Measurements from ENCODE around the gene SEC23IP. TPM values are rescaled to one million over a fixed set of nuclear protein-coding genes. Genes with fewer than 3 reads are reported as not detected.
"Not testable (repeated sequence)": the region's sequence is repeated elsewhere in the genome, so short reads cannot be mapped to it uniquely, and the experiment has no call there.

Gene SEC23IP
- total RNA-seq, 1 donor from 2014 or later: 79.7 TPM

DNA sequence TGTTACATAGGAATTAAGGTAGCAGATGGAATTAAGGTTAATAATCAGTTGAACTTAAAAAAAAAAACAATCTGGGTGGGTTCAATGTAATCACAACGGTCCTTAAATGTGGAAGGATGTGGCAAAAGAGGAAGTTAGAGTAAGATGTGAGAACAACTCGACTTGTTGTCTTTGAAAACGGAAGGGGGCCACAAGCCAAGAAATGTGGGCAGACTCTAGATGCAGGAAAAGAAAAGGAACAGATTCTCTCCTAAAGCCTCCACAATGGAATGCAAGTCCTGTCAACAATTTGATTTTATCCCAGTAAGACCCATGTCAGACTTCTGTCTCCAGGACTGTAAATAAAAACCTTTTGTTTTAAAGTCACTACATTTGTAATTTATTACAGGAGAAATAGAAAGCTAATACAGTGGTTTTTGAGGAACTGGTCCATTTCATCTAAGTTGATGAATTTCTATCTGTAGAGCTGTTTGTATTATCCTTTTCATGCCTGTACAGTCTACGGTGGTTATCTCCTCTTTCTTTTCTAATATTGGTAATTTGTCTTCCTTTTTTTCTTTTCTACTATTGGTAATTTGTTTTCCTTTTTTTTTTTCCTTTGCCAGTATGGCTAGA lies 28.5 kb upstream of the SEC23IP start:
- intact Hi-C loops (cut with micrococcal nuclease): no loop called here
- H3K4me3 Mint-ChIP-seq: no peak overlapping the region
- H3K4me1 Mint-ChIP-seq (ENCODE audit: low read depth): peaks cover 63% of the 10 kb centered on the region
- DNase-seq (ENCODE audit: low spot score): no peak
- H3K36me3 Mint-ChIP-seq (ENCODE audit: low read depth): peaks cover 28% of the 10 kb centered on the region
- peak overlapping the region; percentile 52 for H3K27ac Mint-ChIP-seq
- H3K27me3 Mint-ChIP-seq (ENCODE audit: insufficient read depth): no peaks in the 10 kb centered on the region
- peaks cover 4% of the 10 kb centered on the region for H3K9me3 Mint-ChIP-seq

DNA sequence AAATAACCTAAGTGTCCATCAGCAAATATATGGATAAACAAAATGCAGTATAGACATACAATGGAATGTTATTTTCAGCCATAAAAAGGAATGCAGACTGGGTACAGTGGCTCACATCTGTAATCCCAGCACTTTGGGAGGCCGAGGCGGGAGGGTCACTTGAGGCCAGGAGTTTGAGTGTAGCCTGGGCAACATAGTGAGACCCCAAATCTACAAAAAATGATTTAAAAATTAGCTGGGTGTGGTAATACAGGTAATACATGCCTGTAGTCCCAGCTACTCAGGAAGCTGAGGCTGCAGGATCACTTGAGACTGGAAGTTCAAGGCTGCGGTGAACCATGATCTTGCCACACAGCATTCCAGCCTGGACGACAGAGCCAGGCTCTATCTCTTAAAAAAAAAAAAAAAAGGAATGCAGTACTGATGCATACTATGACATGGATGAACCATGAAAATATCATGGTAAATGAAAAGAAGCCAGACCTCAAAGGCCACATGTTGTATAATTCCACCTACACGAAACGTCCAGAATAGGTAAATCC lies 26.8 kb upstream of the SEC23IP start:
- Mint-ChIP-seq H3K27ac (no peak overlapping the region), H3K4me1 (ENCODE audit: low read depth) (peaks cover 55% of the 10 kb centered on the region)

DNA sequence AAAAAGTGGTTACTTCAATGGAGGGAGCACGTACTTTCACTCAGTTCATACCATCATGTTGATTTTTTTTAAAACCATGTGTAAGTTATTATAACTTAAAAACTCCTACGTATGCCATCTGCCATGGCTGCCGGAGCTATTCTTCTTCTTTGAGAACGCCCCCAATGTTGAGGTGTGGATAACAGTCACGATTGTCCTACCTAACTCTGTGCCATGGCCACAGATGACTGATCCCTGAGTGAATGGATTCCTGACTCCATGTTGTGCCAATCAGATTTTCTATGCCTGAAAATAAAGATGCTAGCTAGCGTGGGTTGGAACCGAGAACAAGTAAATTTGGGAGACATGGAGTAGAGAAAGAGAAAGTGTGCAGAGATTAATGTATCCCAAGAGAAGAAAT lies 25.2 kb upstream of the SEC23IP start:
- Mint-ChIP-seq H3K27me3 (ENCODE audit: insufficient read depth) (no peaks in the 10 kb centered on the region), H3K4me3 (no peak overlapping the region), H3K9me3 (peaks cover 4% of the 10 kb centered on the region), H3K4me1 (ENCODE audit: low read depth) (peaks cover 55% of the 10 kb centered on the region), H3K27ac (no peak overlapping the region), H3K36me3 (ENCODE audit: low read depth) (peaks cover 28% of the 10 kb centered on the region)
- no peak for DNase-seq (ENCODE audit: low spot score)
- intact Hi-C loops (cut with micrococcal nuclease): no loop called here

More for the DNA sequence above, 26.8 kb upstream of the SEC23IP start:
- peaks cover 26% of the 10 kb centered on the region for H3K36me3 Mint-ChIP-seq (ENCODE audit: low read depth)
- H3K4me3 Mint-ChIP-seq: no peak overlapping the region
- H3K9me3 Mint-ChIP-seq: peaks cover 4% of the 10 kb centered on the region
- H3K27me3 Mint-ChIP-seq (ENCODE audit: insufficient read depth): no peaks in the 10 kb centered on the region
- DNase-seq (ENCODE audit: low spot score): no peak
- intact Hi-C loops (cut with micrococcal nuclease): no loop called here

- H3K27me3 Mint-ChIP-seq (ENCODE audit: insufficient read depth); DNase-seq (ENCODE audit: low spot score); H3K27ac Mint-ChIP-seq; H3K9me3 Mint-ChIP-seq; H3K4me3 Mint-ChIP-seq; intact Hi-C loops (cut with micrococcal nuclease): not testable (repeated sequence)
- Mint-ChIP-seq H3K4me1 (ENCODE audit: low read depth) (peaks cover 50% of the 10 kb centered on the region), H3K36me3 (ENCODE audit: low read depth) (peaks cover 20% of the 10 kb centered on the region)
Measured at GRCh38 chr10:119869398-119869797, 23.1 kb upstream of the SEC23IP start.

DNA sequence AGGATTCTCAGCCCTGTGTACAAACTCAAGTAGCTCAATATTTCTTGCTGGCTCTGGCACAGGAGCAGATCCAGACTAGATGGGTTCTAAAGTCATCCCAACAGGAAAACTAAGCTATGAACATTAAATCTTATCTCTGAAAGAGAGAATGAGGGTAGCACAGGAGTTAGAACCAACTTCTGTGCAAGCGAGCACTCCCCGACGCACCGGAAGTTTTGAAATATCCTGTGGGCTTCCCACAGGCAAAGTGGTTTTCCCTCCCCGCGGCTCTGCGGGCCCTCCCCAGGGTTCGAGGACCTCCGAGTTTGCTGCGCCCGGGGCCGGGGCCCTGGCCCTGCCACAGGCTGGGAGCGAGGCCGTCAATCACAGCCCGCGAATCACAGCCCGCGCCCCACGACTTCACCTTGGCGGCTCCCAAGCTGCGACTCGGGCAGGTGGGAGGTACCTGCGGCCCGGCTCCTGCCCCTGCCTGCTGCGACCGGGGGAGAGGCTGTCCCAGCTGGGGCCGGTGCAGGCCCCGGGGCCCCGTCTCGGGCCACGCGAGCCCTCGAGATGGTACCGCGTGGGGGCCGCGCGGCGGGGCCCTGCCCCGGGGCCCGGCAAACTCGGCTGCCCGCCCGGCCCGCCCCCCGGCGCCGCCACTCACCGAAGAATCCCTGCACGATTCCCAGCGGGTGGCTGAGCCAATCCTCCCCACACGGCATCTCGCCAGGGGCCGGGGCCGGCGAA lies 20.5 kb upstream of the SEC23IP start:
- intact Hi-C loops (cut with micrococcal nuclease): loop anchor here (1.0 to 10.0 kb wide), 6 partner anchors 13 to 1529 kb away; partner anchors contain the start of genes EIF3A, FAM204A and INPP5F
- peak; percentile 46 for DNase-seq (ENCODE audit: low spot score)
- Mint-ChIP-seq H3K4me3 (peak overlapping the region; percentile 89), H3K27me3 (ENCODE audit: insufficient read depth) (no peaks in the 10 kb centered on the region), H3K4me1 (ENCODE audit: low read depth) (peaks cover 41% of the 10 kb centered on the region), H3K9me3 (no peaks in the 10 kb centered on the region), H3K36me3 (ENCODE audit: low read depth) (peaks cover 10% of the 10 kb centered on the region), H3K27ac (peak overlapping the region; percentile 64)

DNA sequence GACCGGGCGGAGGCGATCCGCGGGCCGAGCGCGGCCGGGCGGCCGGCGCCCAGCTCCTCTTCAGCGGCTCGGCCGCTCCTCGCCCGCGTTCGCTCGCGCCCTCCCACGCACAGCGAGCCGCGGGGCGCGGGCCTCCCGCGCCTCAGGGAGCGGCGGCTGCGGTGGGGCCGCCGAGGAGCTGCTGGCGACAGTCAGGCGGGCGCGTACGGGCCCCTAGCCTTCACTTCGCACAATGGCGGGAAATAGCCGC lies 20.0 kb upstream of the SEC23IP start, which contains the start of gene MCMBP:
Gene MCMBP (minus strand): TSS at position 234 of the 250 bp plus-strand sequence. CDS start 259 bp downstream, outside the sequence.
- no peak for DNase-seq (ENCODE audit: low spot score)
- Mint-ChIP-seq H3K27me3 (ENCODE audit: insufficient read depth) (no peaks in the 10 kb centered on the region), H3K4me1 (ENCODE audit: low read depth) (peaks cover 39% of the 10 kb centered on the region), H3K9me3 (no peaks in the 10 kb centered on the region), H3K36me3 (ENCODE audit: low read depth) (peaks cover 7% of the 10 kb centered on the region), H3K27ac (peak within 1 kb of the TSS; percentile 80), H3K4me3 (peak within 1 kb of the TSS; percentile 89)
- intact Hi-C loops (cut with micrococcal nuclease): loop anchor here (1.0 to 10.0 kb wide), 6 partner anchors 13 to 1530 kb away; partner anchors contain the start of genes EIF3A, FAM204A and INPP5F

GRCh38 chr10:119872860-119873681 lies 19.5 kb upstream of the SEC23IP start:
- peaks cover 34% of the 10 kb centered on the region for H3K4me1 Mint-ChIP-seq (ENCODE audit: low read depth)
- peaks cover 7% of the 10 kb centered on the region for H3K36me3 Mint-ChIP-seq (ENCODE audit: low read depth)
- H3K9me3 Mint-ChIP-seq: no peaks in the 10 kb centered on the region
- intact Hi-C loops (cut with micrococcal nuclease): loop anchor here (1.0 to 10.0 kb wide), 8 partner anchors 14 to 1530 kb away; partner anchors contain the start of genes EIF3A, FAM204A, INPP5F and SEC23IP
- DNase-seq (ENCODE audit: low spot score): peak; percentile 87
- H3K4me3 Mint-ChIP-seq: peak overlapping the region; percentile 84
- no peaks in the 10 kb centered on the region for H3K27me3 Mint-ChIP-seq (ENCODE audit: insufficient read depth)
- peak overlapping the region; percentile 80 for H3K27ac Mint-ChIP-seq

- H3K9me3 Mint-ChIP-seq: no peaks in the 10 kb centered on the region
- H3K36me3 Mint-ChIP-seq (ENCODE audit: low read depth): no peaks in the 10 kb centered on the region
- DNase-seq (ENCODE audit: low spot score): no peak
- no peak overlapping the region for H3K27ac Mint-ChIP-seq
- intact Hi-C loops (cut with micrococcal nuclease): loop anchor here (10.0 kb wide), 2 partner anchors 574 to 794 kb away; partner anchors contain the start of gene EIF3A
- H3K27me3 Mint-ChIP-seq (ENCODE audit: insufficient read depth): peaks cover 4% of the 10 kb centered on the region
- H3K4me3 Mint-ChIP-seq: no peak overlapping the region
- H3K4me1 Mint-ChIP-seq (ENCODE audit: low read depth): peaks cover 15% of the 10 kb centered on the region
Measured at GRCh38 chr10:119878524-119878923, 14.0 kb upstream of the SEC23IP start.

GRCh38 chr10:119883901-119884611 lies 8.5 kb upstream of the SEC23IP start:
- peaks cover 15% of the 10 kb centered on the region for H3K27me3 Mint-ChIP-seq (ENCODE audit: insufficient read depth)
- H3K4me3 Mint-ChIP-seq; H3K4me1 Mint-ChIP-seq (ENCODE audit: low read depth); intact Hi-C loops (cut with micrococcal nuclease); H3K36me3 Mint-ChIP-seq (ENCODE audit: low read depth); DNase-seq (ENCODE audit: low spot score); H3K9me3 Mint-ChIP-seq; H3K27ac Mint-ChIP-seq: not testable (repeated sequence)

- H3K27me3 Mint-ChIP-seq (ENCODE audit: insufficient read depth): peaks cover 19% of the 10 kb centered on the region
- DNase-seq (ENCODE audit: low spot score); intact Hi-C loops (cut with micrococcal nuclease); H3K36me3 Mint-ChIP-seq (ENCODE audit: low read depth); H3K4me1 Mint-ChIP-seq (ENCODE audit: low read depth); H3K27ac Mint-ChIP-seq; H3K4me3 Mint-ChIP-seq; H3K9me3 Mint-ChIP-seq: not testable (repeated sequence)
Measured at GRCh38 chr10:119886070-119886469, 6.5 kb upstream of the SEC23IP start.

- H3K36me3 Mint-ChIP-seq (ENCODE audit: low read depth); H3K4me3 Mint-ChIP-seq; DNase-seq (ENCODE audit: low spot score); H3K9me3 Mint-ChIP-seq; intact Hi-C loops (cut with micrococcal nuclease): not testable (repeated sequence)
- Mint-ChIP-seq H3K4me1 (ENCODE audit: low read depth) (peaks cover 16% of the 10 kb centered on the region), H3K27me3 (ENCODE audit: insufficient read depth) (peaks cover 15% of the 10 kb centered on the region), H3K27ac (peak overlapping the region; percentile 11)
Measured at GRCh38 chr10:119888715-119889114, 3.8 kb upstream of the SEC23IP start.

DNA sequence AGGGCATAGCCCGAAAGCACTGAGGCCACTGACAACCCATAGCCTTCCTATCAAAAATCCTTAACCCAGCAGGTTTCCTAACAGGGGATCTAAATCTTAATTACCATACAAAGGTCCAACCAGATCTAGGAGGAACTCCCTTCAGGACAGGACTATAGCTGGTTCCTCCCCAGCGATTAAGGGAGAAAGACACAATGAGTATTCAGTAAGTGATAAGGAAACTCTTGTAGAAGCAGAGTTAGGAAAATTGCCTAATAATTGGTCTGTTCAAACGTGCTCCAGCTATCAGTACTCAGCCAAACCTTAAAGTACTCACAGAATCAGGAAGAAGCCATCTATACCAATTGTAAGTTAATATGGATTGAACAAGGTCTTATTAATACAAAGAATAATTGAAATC lies 3.3 kb upstream of the SEC23IP start:
- DNase-seq (ENCODE audit: low spot score); intact Hi-C loops (cut with micrococcal nuclease); H3K9me3 Mint-ChIP-seq; H3K27ac Mint-ChIP-seq; H3K4me3 Mint-ChIP-seq; H3K36me3 Mint-ChIP-seq (ENCODE audit: low read depth): not testable (repeated sequence)
- Mint-ChIP-seq H3K4me1 (ENCODE audit: low read depth) (peaks cover 21% of the 10 kb centered on the region), H3K27me3 (ENCODE audit: insufficient read depth) (peaks cover 15% of the 10 kb centered on the region)
